CD4-positive, alpha-beta T cell treated with Interleukin-2 at 100 ng/mL for 4 hours (primary cell): Measurements from ENCODE around the gene TNN.

ENCODE experiments used
- DNase-seq: peaks from one replicate; pipeline ENCODE4 v3.0.0-alpha.2; 2020; ENCODE audit warnings: low spot score

The TNN gene

GRCh38 chr1:175146529-175147213, 79.0 kb downstream of the TNN start:
- peak; percentile 63 for DNase-seq

GRCh38 chr1:175147569-175147968, 79.9 kb downstream of the TNN start:
- DNase-seq: no peak

- DNase-seq: no peak
Measured at GRCh38 chr1:175148068-175148467, 80.4 kb downstream of the TNN start.

- no peak for DNase-seq
Measured at GRCh38 chr1:175150596-175151319, 83.1 kb downstream of the TNN start.

GRCh38 chr1:175152006-175152652, 84.5 kb downstream of the TNN start:
- peak; percentile 75 for DNase-seq

GRCh38 chr1:175154629-175155472, 87.2 kb downstream of the TNN start:
- DNase-seq: peak; percentile 81

- no peak for DNase-seq
Measured at GRCh38 chr1:175155473-175155856, 87.8 kb downstream of the TNN start.

- DNase-seq: no peak
Measured at GRCh38 chr1:175155936-175156335, 88.3 kb downstream of the TNN start.

GRCh38 chr1:175157200-175157599, 89.6 kb downstream of the TNN start:
- DNase-seq: no peak

GRCh38 chr1:175158170-175158591, 90.5 kb downstream of the TNN start:
- DNase-seq: no peak

GRCh38 chr1:175162955-175163354, 95.3 kb downstream of the TNN start:
- DNase-seq: no peak

GRCh38 chr1:175163702-175164101, 96.1 kb downstream of the TNN start:
- DNase-seq: no peak

GRCh38 chr1:175164751-175165150, 97.1 kb downstream of the TNN start:
- DNase-seq: no peak

GRCh38 chr1:175166746-175167145, 99.1 kb downstream of the TNN start:
- no peak for DNase-seq

GRCh38 chr1:175167861-175168260, 100.2 kb downstream of the TNN start:
- DNase-seq: no peak

GRCh38 chr1:175168782-175169181, 101.1 kb downstream of the TNN start:
- DNase-seq: no peak

- DNase-seq: no peak
Measured at GRCh38 chr1:175169286-175170018, 101.8 kb downstream of the TNN start.

GRCh38 chr1:175171036-175171913, 103.6 kb downstream of the TNN start:
- no peak for DNase-seq

- no peak for DNase-seq
Measured at GRCh38 chr1:175172503-175172902, 104.9 kb downstream of the TNN start.

- DNase-seq: no peak
Measured at GRCh38 chr1:175173531-175173930, 105.9 kb downstream of the TNN start.
